Neural progenitor cell (in vitro differentiated cells): Measurements from ENCODE around the gene POLR1F.

Source experiments
- CTCF ChIP-seq: fragments of 200-600 bp; sonication (generic); IDR thresholded peaks from 2 replicates; pipeline ENCODE4 v1.5.1; 2017; ENCODE audit warnings: antibody characterized with exemption, mild to moderate bottlenecking
- EZH2 ChIP-seq: fragments of 200-600 bp; sonication (generic); IDR thresholded peaks from 2 replicates; pipeline ENCODE4 v1.6.1; 2017; ENCODE audit warnings: antibody characterized with exemption, mild to moderate bottlenecking, moderate library complexity

GRCh38 chr7:19728716-19729115 lies 19.9 kb upstream of the POLR1F start:
- TF ChIP-seq CTCF (no peak), EZH2 (no peak)
